Cortex of kidney (tissue), 1 donor: ENCODE data around the gene CASZ1.

Source experiments
- DNase-seq: peaks from one replicate; lab custom pipeline; 2025; lab: John Stamatoyannopoulos, UW

Gene CASZ1

GRCh38 chr1:10601342-10602070, 194.9 kb downstream of the CASZ1 start:
- DNase-seq = no peak

GRCh38 chr1:10599194-10599861, 197.1 kb downstream of the CASZ1 start:
- DNase-seq = no peak

- DNase-seq = no peak
These were observed 198.1 kb downstream of the CASZ1 start for GRCh38 chr1:10598389-10598702.

- DNase-seq = no peak
These were observed 198.7 kb downstream of the CASZ1 start for GRCh38 chr1:10597492-10598388.

GRCh38 chr1:10596780-10597179, 199.7 kb downstream of the CASZ1 start:
- no peak for DNase-seq

- no peak for DNase-seq
These were observed 201.7 kb downstream of the CASZ1 start for GRCh38 chr1:10594595-10595223.

GRCh38 chr1:10593750-10594149, 202.7 kb downstream of the CASZ1 start:
- DNase-seq = no peak

GRCh38 chr1:10592373-10592772, 204.1 kb downstream of the CASZ1 start:
- no peak for DNase-seq

GRCh38 chr1:10591010-10591409, 205.4 kb downstream of the CASZ1 start:
- DNase-seq = no peak

GRCh38 chr1:10589074-10589473, 207.4 kb downstream of the CASZ1 start:
- no peak for DNase-seq

GRCh38 chr1:10588640-10589039, 207.8 kb downstream of the CASZ1 start:
- DNase-seq = no peak
